ENCODE data around the gene UGT1A10.

GRCh38 chr2:233693963-233694362 is 57.7 kb downstream of the UGT1A10 start:
- TF ChIP-seq CTCF (IDR thresholded peaks at IDR 0.05) (no peak), POLR2A (IDR thresholded peaks at IDR 0.05) (no peak), POLR2AphosphoS5 (IDR thresholded peaks at IDR 0.05; ENCODE audit: insufficient read depth in 1 of 2, low read depth in 1 of 2) (no peak)

All from vagina (tissue), 2 donors.